Astrocyte (in vitro differentiated cells and primary cell): ENCODE data around the gene SCNN1G. TPM values are rescaled to one million over a fixed set of nuclear protein-coding genes. Genes with fewer than 3 reads are reported as not detected.

Experiments used
- DNase-seq: peaks from one replicate; pipeline ENCODE4 v3.0.0-alpha.2; 2010; ENCODE audit warnings: low read depth
- FAIRE-seq: peaks from 2 replicates; lab custom pipeline; 2011; peaks lifted over from hg19 to GRCh38; lab: Jason Lieb, UNC
- H2AFZ ChIP-seq: 2 replicates; pipeline ENCODE4 v1.6.0; 2012; ENCODE audit warnings: low read depth, low read length, inconsistent platforms
- H3K27ac ChIP-seq: 2 replicates; pipeline ENCODE4 v1.5.1; 2011; ENCODE audit warnings: low read depth, low read length, inconsistent platforms
- H3K27me3 ChIP-seq: 2 replicates; pipeline ENCODE4 v1.6.0; 2011; ENCODE audit warnings: low read length, inconsistent platforms; ENCODE audit not compliant: insufficient read depth
- H3K36me3 ChIP-seq: 2 replicates; pipeline ENCODE4 v1.5.1; 2011; ENCODE audit warnings: low read length, inconsistent platforms; ENCODE audit not compliant: insufficient read depth
- H3K4me1 ChIP-seq: 2 replicates; pipeline ENCODE4 v1.5.1; 2011; ENCODE audit warnings: low read length, inconsistent platforms; ENCODE audit not compliant: insufficient read depth
- H3K4me2 ChIP-seq: 2 replicates; pipeline ENCODE4 v1.6.0; 2012; ENCODE audit warnings: low read length, inconsistent platforms
- H3K4me3 ChIP-seq: 2 replicates; pipeline ENCODE4 v1.5.1; 2011; ENCODE audit warnings: low read depth, mild to moderate bottlenecking, low read length, inconsistent platforms; ENCODE audit not compliant: insufficient read depth
- H3K79me2 ChIP-seq: 2 replicates; pipeline ENCODE4 v1.6.0; 2012; ENCODE audit warnings: mild to moderate bottlenecking, low read length, inconsistent platforms; ENCODE audit not compliant: insufficient read depth
- H3K9ac ChIP-seq: 2 replicates; pipeline ENCODE4 v1.6.0; 2012; ENCODE audit warnings: mild to moderate bottlenecking, low read length, inconsistent platforms
- H3K9me3 ChIP-seq: 2 replicates; pipeline ENCODE4 v1.5.1; 2012; ENCODE audit warnings: low read depth, mild to moderate bottlenecking, low read length, inconsistent platforms; ENCODE audit not compliant: insufficient read depth
- H4K20me1 ChIP-seq: 2 replicates; pipeline ENCODE4 v1.6.0; 2012; ENCODE audit warnings: low read length, inconsistent platforms; ENCODE audit not compliant: insufficient read depth
- H3K27ac Mint-ChIP-seq: one replicate; pipeline ENCODE4 v1.8.0; 2021; ENCODE audit warnings: mild to moderate bottlenecking, mixed read lengths; ENCODE audit not compliant: unreplicated experiment
- H3K27me3 Mint-ChIP-seq: one replicate; pipeline ENCODE4 v1.8.0; 2021; ENCODE audit warnings: low read depth, mixed read lengths; ENCODE audit not compliant: unreplicated experiment
- H3K36me3 Mint-ChIP-seq: one replicate; pipeline ENCODE4 v1.8.0; 2021; ENCODE audit warnings: low read depth, mixed read lengths; ENCODE audit not compliant: unreplicated experiment
- H3K4me1 Mint-ChIP-seq: one replicate; pipeline ENCODE4 v1.8.0; 2021; ENCODE audit warnings: low read depth, mixed read lengths; ENCODE audit not compliant: unreplicated experiment
- H3K4me3 Mint-ChIP-seq: one replicate; pipeline ENCODE4 v1.8.0; 2021; ENCODE audit warnings: mild to moderate bottlenecking, moderate library complexity, mixed read lengths; ENCODE audit not compliant: unreplicated experiment
- H3K9me3 Mint-ChIP-seq: one replicate; pipeline ENCODE4 v1.8.0; 2021; ENCODE audit warnings: mild to moderate bottlenecking, mixed read lengths; ENCODE audit not compliant: unreplicated experiment
- EZH2 ChIP-seq: IDR thresholded peaks from 2 replicates; pipeline ENCODE4 v1.6.1; 2012; ENCODE audit warnings: mild to moderate bottlenecking, low read length, inconsistent platforms; ENCODE audit not compliant: insufficient read depth
- total RNA-seq: library from RNA; stranded (reverse); gene quantifications from 2 replicates; pipeline ENCODE4 v1.2.1, GENCODE V29; 2021
- TF ChIP-seq, protein P1 (sequence below): IDR thresholded peaks from 2 replicates; pipeline ENCODE4 v1.5.1; 2011; ENCODE audit warnings: low read depth, mild to moderate bottlenecking, inconsistent platforms, low read length, moderate library complexity; ENCODE audit not compliant: insufficient read depth

Gene SCNN1G
- total RNA-seq, 1 donor from 2014 or later, result not detected

DNA sequence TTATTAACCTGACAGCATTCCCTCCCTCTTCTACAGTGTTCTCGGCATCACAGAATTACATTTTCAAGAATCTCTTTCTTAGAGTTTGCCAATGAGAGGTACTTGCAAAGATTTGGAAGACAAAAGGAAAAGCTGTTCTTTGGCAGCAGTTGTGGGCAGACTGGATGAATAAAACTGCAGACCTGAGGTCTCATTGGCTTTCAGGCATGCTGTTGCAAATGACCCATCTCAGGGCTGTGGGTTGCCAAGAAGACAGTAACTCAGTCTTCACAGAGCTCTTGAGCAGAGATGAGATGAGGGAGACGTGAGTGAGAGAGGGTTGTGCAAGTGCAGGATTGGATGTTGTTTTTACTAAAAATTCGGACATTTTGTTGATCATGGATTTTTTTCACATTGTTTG lies 22.0 kb upstream of the SCNN1G start:
- FAIRE-seq, result no peak
- no peak for TF ChIP-seq EZH2
- TF ChIP-seq, protein P1, sequence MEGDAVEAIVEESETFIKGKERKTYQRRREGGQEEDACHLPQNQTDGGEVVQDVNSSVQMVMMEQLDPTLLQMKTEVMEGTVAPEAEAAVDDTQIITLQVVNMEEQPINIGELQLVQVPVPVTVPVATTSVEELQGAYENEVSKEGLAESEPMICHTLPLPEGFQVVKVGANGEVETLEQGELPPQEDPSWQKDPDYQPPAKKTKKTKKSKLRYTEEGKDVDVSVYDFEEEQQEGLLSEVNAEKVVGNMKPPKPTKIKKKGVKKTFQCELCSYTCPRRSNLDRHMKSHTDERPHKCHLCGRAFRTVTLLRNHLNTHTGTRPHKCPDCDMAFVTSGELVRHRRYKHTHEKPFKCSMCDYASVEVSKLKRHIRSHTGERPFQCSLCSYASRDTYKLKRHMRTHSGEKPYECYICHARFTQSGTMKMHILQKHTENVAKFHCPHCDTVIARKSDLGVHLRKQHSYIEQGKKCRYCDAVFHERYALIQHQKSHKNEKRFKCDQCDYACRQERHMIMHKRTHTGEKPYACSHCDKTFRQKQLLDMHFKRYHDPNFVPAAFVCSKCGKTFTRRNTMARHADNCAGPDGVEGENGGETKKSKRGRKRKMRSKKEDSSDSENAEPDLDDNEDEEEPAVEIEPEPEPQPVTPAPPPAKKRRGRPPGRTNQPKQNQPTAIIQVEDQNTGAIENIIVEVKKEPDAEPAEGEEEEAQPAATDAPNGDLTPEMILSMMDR, result no peak
- H3K4me1 ChIP-seq, result no peaks in the 10 kb centered on the region
- H3K9me3 ChIP-seq, result no peaks in the 10 kb centered on the region
- Mint-ChIP-seq H3K36me3 (no peaks in the 10 kb centered on the region), H3K4me1 (peaks cover 7% of the 10 kb centered on the region), H3K4me3 (no peak overlapping the region), H3K27ac (no peak overlapping the region), H3K9me3 (peaks cover 2% of the 10 kb centered on the region), H3K27me3 (peaks cover 29% of the 10 kb centered on the region)
- H4K20me1 ChIP-seq, result no peaks in the 10 kb centered on the region
- no peak overlapping the region for H3K4me2 ChIP-seq
- H2AFZ ChIP-seq, result no peak overlapping the region
- no peak overlapping the region for H3K4me3 ChIP-seq
- DNase-seq, result no peak
- no peak overlapping the region for H3K27ac ChIP-seq
- H3K79me2 ChIP-seq, result no peaks in the 10 kb centered on the region
- no peaks in the 10 kb centered on the region for H3K27me3 ChIP-seq
- H3K9ac ChIP-seq, result no peak overlapping the region
- H3K36me3 ChIP-seq, result no peaks in the 10 kb centered on the region

DNA sequence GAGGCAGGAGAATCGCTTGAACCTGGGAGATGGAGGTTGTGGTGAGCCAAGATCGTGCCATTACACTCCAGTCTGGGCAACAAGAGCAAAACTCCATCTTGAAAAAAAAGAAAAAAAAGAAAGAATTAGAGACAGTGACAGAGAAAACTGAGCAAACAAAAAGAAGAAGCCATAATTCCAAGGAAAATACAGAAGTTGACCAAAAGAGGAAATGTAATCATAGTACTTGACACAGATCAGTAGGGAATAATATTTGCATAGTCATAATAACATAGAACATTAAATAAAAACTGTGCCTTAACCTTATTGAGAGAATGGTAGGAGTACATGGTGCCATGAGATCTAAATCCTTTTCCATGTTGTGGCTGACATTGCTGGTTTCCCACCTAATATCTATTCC lies 18.6 kb upstream of the SCNN1G start:
- DNase-seq, result no peak
- TF ChIP-seq EZH2, result no peak
- TF ChIP-seq, protein P1, result no peak
- H3K4me3 Mint-ChIP-seq, result no peak overlapping the region
- Histone ChIP-seq H3K79me2 (no peaks in the 10 kb centered on the region), H3K4me1 (no peaks in the 10 kb centered on the region), H3K9me3 (no peaks in the 10 kb centered on the region), H4K20me1 (no peaks in the 10 kb centered on the region), H3K27me3 (no peaks in the 10 kb centered on the region), H3K27ac (no peak overlapping the region), H2AFZ (no peak overlapping the region), H3K4me2 (no peak overlapping the region), H3K36me3 (no peaks in the 10 kb centered on the region), H3K4me3 (no peak overlapping the region), H3K9ac (no peak overlapping the region)
- peaks cover 7% of the 10 kb centered on the region for H3K4me1 Mint-ChIP-seq
- peaks cover 2% of the 10 kb centered on the region for H3K9me3 Mint-ChIP-seq
- no peak for FAIRE-seq
- peaks cover 16% of the 10 kb centered on the region for H3K27me3 Mint-ChIP-seq
- H3K27ac Mint-ChIP-seq, result no peak overlapping the region
- H3K36me3 Mint-ChIP-seq, result no peaks in the 10 kb centered on the region

DNA sequence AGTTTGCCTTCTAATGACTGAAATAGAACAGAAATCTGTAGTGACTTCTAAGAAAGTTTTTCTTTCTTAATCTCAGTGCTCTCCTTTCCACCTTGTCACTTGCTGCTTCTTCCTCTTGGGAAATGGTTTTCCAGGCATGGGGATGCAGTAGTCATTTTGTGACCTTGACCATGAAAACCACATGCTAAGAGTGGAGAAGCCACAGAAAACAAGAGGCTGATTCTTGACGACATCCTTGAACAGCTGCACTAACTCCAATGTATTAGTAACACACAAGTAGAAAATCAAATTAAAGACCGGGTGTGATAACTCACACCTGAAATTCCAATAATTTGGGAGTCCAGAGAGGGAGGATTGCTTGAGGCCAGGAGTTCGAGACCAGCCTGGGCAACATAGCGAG lies 17.8 kb upstream of the SCNN1G start:
- H3K9me3 Mint-ChIP-seq, result no peaks in the 10 kb centered on the region
- TF ChIP-seq, protein P1, result no peak
- TF ChIP-seq EZH2, result no peak
- H3K27me3 ChIP-seq, result peaks cover 4% of the 10 kb centered on the region
- H3K36me3 ChIP-seq, result no peaks in the 10 kb centered on the region
- peaks cover 7% of the 10 kb centered on the region for H3K4me1 Mint-ChIP-seq
- H3K27ac ChIP-seq, result no peak overlapping the region
- no peak overlapping the region for H3K4me3 ChIP-seq
- H2AFZ ChIP-seq, result no peak overlapping the region
- no peak overlapping the region for H3K4me2 ChIP-seq
- no peak for FAIRE-seq
- H3K79me2 ChIP-seq, result no peaks in the 10 kb centered on the region
- H4K20me1 ChIP-seq, result no peaks in the 10 kb centered on the region
- no peaks in the 10 kb centered on the region for H3K9me3 ChIP-seq
- no peaks in the 10 kb centered on the region for H3K4me1 ChIP-seq
- no peaks in the 10 kb centered on the region for H3K36me3 Mint-ChIP-seq
- H3K27ac Mint-ChIP-seq, result no peak overlapping the region
- no peak for DNase-seq
- H3K27me3 Mint-ChIP-seq, result peaks cover 22% of the 10 kb centered on the region
- H3K9ac ChIP-seq, result no peak overlapping the region
- no peak overlapping the region for H3K4me3 Mint-ChIP-seq
